Breast epithelium (tissue), 3 donors: Measurements from ENCODE around the gene CCT8L2.
"Not testable (repeated sequence)": the region's sequence is repeated elsewhere in the genome, so short reads cannot be mapped to it uniquely, and the experiment has no call there.

ENCODE experiments used
- CTCF ChIP-seq, 3 donors: fragments of 450-650 bp; IDR thresholded peaks; one replicate each; pipeline ENCODE4 v1.5.1; 2016 to 2017; ENCODE audit warnings: antibody characterized with exemption in 3 of 3, mild to moderate bottlenecking in 3 of 3, moderate library complexity in 3 of 3
- POLR2AphosphoS5 ChIP-seq, 3 donors: sonication (generic); formaldehyde crosslinking; IDR thresholded peaks; one replicate each; pipeline ENCODE4 v1.6.1; 2017; ENCODE audit warnings: antibody characterized with exemption in 3 of 3

DNA sequence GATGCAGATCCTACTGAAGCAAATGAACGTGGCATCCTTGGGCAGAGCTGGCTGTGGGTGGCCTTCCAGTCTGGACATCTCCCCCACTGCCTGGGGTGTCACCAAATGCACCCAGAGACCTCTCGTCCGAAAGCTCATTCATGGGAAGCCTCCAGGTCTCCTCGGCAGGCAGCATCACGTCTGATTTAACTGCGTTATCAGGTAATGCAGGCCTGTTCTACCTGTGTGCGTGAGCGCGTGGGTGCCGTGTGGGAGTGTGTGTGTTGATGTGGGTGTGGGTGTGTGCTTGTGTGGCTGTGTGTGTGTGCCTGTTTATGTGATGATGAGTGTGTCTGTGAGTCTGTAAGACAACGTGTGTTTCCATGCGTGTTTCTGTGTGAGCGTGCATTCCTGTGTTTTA lies 35.1 kb downstream of the CCT8L2 start:
- TF ChIP-seq CTCF, POLR2AphosphoS5 (IDR thresholded peaks at IDR 0.05): not testable (repeated sequence)
